LHCN-M2 (cell line): ENCODE measurements around the gene PDLIM7. TPM values are rescaled to one million over a fixed set of nuclear protein-coding genes. Genes with fewer than 3 reads are reported as not detected.
A peak's percentile ranks its signal among the peaks of the same experiment; 100 is the strongest.
"Not testable (repeated sequence)": the region's sequence is repeated elsewhere in the genome, so short reads cannot be mapped to it uniquely, and the experiment has no call there.

Experiments used
- DNase-seq: peaks from one replicate; pipeline ENCODE4 v3.0.0-alpha.2; 2012; ENCODE audit warnings: low read depth
- polyA plus RNA-seq: library from polyadenylated mRNA; unstranded; fragments of >200 nt; gene quantifications from one replicate; pipeline ENCODE4 v1.2.1, GENCODE V29; 2012; ENCODE audit warnings: missing spikeins
- total RNA-seq: library from RNA; depleted of rRNA; stranded (reverse); fragments of >200 nt; gene quantifications from 2 replicates; pipeline ENCODE4 v1.2.3, GENCODE V29; 2014; rRNA removed

The PDLIM7 gene
- total RNA-seq: 252 and 281 TPM in 2 replicates
- polyA plus RNA-seq: 380 TPM

GRCh38 chr5:177497292-177498012, at the start of gene PDLIM7:
PDLIM7 (minus strand) TSS chr5:177497604; CDS start chr5:177496512, 1,092 bp downstream.
- DNase-seq: peak; percentile 94

GRCh38 chr5:177546258-177546741, 48.9 kb upstream of the PDLIM7 start:
- peak; percentile 100 for DNase-seq

GRCh38 chr5:177545487-177546257, 48.3 kb upstream of the PDLIM7 start:
- DNase-seq: peak; percentile 98

GRCh38 chr5:177542816-177543465, 45.5 kb upstream of the PDLIM7 start:
- DNase-seq: no peak

- DNase-seq: no peak
Measured at GRCh38 chr5:177540438-177540837, 43.0 kb upstream of the PDLIM7 start.

GRCh38 chr5:177539411-177539810, 42.0 kb upstream of the PDLIM7 start:
- peak; percentile 90 for DNase-seq

- DNase-seq: no peak
Measured at GRCh38 chr5:177538876-177539275, 41.5 kb upstream of the PDLIM7 start.

GRCh38 chr5:177537389-177538361, 40.3 kb upstream of the PDLIM7 start:
- DNase-seq: peak; percentile 97

- DNase-seq: no peak
Measured at GRCh38 chr5:177536386-177536785, 39.0 kb upstream of the PDLIM7 start.

GRCh38 chr5:177535125-177535524, 37.7 kb upstream of the PDLIM7 start:
- DNase-seq: no peak

GRCh38 chr5:177534433-177534832, 37.0 kb upstream of the PDLIM7 start:
- not testable (repeated sequence) for DNase-seq

GRCh38 chr5:177531209-177531940, 34.0 kb upstream of the PDLIM7 start:
- DNase-seq: no peak

- DNase-seq: no peak
Measured at GRCh38 chr5:177530638-177531037, 33.2 kb upstream of the PDLIM7 start.

GRCh38 chr5:177529247-177530203, 32.1 kb upstream of the PDLIM7 start:
- DNase-seq: no peak

GRCh38 chr5:177528631-177529030, 31.2 kb upstream of the PDLIM7 start:
- DNase-seq: no peak

GRCh38 chr5:177527595-177527994, 30.2 kb upstream of the PDLIM7 start:
- no peak for DNase-seq

- DNase-seq: no peak
Measured at GRCh38 chr5:177526791-177527190, 29.4 kb upstream of the PDLIM7 start.

- no peak for DNase-seq
Measured at GRCh38 chr5:177526191-177526590, 28.8 kb upstream of the PDLIM7 start.
